ENCODE results near the gene TNF. TPM values are rescaled to one million over a fixed set of nuclear protein-coding genes. Genes with fewer than 3 reads are reported as not detected.

Gene TNF
- total and polyA plus RNA-seq, 2 of the 13 experiments (the other 11 are each of a cell fraction or from before 2014, with no cell fraction given), result not detected

- TF ChIP-seq ZNF687 (CRISPR knock-in tag; IDR thresholded peaks at IDR 0.05) (peak; percentile 63), RXRA (CRISPR knock-in tag; IDR thresholded peaks at IDR 0.05) (0 out of 2 replicates have a peak, but pooled peaks have one; percentile 43), ZFP91 (CRISPR knock-in tag; IDR thresholded peaks at IDR 0.05; ENCODE audit: borderline replicate concordance) (peak; percentile 67; the same call in 1 of the 2 replicates), HNRNPH1 (optimal IDR thresholded peaks at IDR 0.05; ENCODE audit: low read depth, low read length) (peak; percentile 36), RFX1 (IDR thresholded peaks at IDR 0.05) (no peak), NCOA5 (CRISPR knock-in tag; IDR thresholded peaks at IDR 0.05) (0 out of 2 replicates have a peak, but pooled peaks have one; percentile 56), ZNF501 (CRISPR knock-in tag; IDR thresholded peaks at IDR 0.05) (0 out of 2 replicates have a peak, but pooled peaks have one; percentile 16), POLR2G (IDR thresholded peaks at IDR 0.05; ENCODE audit: low read depth, low read length) (peak; percentile 83), ZNF30 (CRISPR knock-in tag; IDR thresholded peaks at IDR 0.05) (no peak), TARDBP (CRISPR knock-in tag; IDR thresholded peaks at IDR 0.05) (0 out of 2 replicates have a peak, but pooled peaks have one; percentile 47), ZNF773 (CRISPR knock-in tag; IDR thresholded peaks at IDR 0.05; ENCODE audit: borderline replicate concordance) (0 out of 2 replicates have a peak, but pooled peaks have one; percentile 37), FOXC1 (CRISPR knock-in tag; IDR thresholded peaks at IDR 0.05; ENCODE audit: borderline replicate concordance) (no peak), ZFX (CRISPR knock-in tag; IDR thresholded peaks at IDR 0.05; ENCODE audit: low read depth) (peak; percentile 64; the same call in 1 of the 2 replicates), ERF (CRISPR knock-in tag; IDR thresholded peaks at IDR 0.05) (0 out of 2 replicates have a peak, but pooled peaks have one; percentile 23)
- TF ChIP-seq, protein P1, sequence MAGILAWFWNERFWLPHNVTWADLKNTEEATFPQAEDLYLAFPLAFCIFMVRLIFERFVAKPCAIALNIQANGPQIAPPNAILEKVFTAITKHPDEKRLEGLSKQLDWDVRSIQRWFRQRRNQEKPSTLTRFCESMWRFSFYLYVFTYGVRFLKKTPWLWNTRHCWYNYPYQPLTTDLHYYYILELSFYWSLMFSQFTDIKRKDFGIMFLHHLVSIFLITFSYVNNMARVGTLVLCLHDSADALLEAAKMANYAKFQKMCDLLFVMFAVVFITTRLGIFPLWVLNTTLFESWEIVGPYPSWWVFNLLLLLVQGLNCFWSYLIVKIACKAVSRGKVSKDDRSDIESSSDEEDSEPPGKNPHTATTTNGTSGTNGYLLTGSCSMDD (CRISPR knock-in tag; IDR thresholded peaks at IDR 0.05), result 0 out of 2 replicates have a peak, but pooled peaks have one; percentile 49
- TF ChIP-seq, protein P2, sequence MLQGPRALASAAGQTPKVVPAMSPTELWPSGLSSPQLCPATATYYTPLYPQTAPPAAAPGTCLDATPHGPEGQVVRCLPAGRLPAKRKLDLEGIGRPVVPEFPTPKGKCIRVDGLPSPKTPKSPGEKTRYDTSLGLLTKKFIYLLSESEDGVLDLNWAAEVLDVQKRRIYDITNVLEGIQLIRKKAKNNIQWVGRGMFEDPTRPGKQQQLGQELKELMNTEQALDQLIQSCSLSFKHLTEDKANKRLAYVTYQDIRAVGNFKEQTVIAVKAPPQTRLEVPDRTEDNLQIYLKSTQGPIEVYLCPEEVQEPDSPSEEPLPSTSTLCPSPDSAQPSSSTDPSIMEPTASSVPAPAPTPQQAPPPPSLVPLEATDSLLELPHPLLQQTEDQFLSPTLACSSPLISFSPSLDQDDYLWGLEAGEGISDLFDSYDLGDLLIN (CRISPR knock-in tag; IDR thresholded peaks at IDR 0.05; ENCODE audit: borderline replicate concordance), result 0 out of 2 replicates have a peak, but pooled peaks have one; percentile 58
- TF ChIP-seq, protein P3, sequence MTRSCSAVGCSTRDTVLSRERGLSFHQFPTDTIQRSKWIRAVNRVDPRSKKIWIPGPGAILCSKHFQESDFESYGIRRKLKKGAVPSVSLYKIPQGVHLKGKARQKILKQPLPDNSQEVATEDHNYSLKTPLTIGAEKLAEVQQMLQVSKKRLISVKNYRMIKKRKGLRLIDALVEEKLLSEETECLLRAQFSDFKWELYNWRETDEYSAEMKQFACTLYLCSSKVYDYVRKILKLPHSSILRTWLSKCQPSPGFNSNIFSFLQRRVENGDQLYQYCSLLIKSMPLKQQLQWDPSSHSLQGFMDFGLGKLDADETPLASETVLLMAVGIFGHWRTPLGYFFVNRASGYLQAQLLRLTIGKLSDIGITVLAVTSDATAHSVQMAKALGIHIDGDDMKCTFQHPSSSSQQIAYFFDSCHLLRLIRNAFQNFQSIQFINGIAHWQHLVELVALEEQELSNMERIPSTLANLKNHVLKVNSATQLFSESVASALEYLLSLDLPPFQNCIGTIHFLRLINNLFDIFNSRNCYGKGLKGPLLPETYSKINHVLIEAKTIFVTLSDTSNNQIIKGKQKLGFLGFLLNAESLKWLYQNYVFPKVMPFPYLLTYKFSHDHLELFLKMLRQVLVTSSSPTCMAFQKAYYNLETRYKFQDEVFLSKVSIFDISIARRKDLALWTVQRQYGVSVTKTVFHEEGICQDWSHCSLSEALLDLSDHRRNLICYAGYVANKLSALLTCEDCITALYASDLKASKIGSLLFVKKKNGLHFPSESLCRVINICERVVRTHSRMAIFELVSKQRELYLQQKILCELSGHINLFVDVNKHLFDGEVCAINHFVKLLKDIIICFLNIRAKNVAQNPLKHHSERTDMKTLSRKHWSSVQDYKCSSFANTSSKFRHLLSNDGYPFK (CRISPR knock-in tag; IDR thresholded peaks at IDR 0.05; ENCODE audit: borderline replicate concordance), result no peak
Observed at GRCh38 chr6:31529329-31530150, 45.8 kb upstream of the TNF start (continued).
